DMS114 treated with DMSO at 0.1 percent for 48 hours (cell line): ENCODE results near the gene SGMS1.
"Not testable (repeated sequence)": the region's sequence is repeated elsewhere in the genome, so short reads cannot be mapped to it uniquely, and the experiment has no call there.

ENCODE experiments used
- DNase-seq: peaks from one replicate; lab custom pipeline; 2025; ENCODE audit not compliant: unreplicated experiment; lab: John Stamatoyannopoulos, UW

SGMS1 gene

GRCh38 chr10:50623663-50624412, at the start of gene SGMS1:
SGMS1 (minus strand) TSS chr10:50623956; CDS start chr10:50344114, 279,842 bp downstream.
- peak; percentile 78 for DNase-seq

GRCh38 chr10:50672152-50672551, 48.4 kb upstream of the SGMS1 start:
- not testable (repeated sequence) for DNase-seq

DNA sequence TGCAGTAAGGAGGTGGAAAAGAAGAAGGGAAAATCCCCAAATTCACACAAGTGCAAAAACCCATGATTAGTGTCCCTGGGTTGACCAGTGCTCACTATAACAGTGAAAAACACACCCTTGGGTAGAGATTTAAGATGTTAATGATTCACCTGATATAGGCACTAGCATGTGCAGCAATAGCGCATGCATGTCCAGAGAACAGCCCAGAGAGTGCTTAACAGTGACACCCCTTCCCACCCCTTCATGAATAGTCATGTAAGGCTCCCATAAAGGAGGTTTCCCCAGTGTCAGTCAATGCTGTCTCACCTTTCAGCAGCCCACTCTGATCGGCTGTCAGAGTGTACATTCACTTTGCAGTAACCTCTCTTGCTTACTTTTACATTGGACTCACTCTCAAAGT, 47.9 kb upstream of the SGMS1 start:
- not testable (repeated sequence) for DNase-seq

DNA sequence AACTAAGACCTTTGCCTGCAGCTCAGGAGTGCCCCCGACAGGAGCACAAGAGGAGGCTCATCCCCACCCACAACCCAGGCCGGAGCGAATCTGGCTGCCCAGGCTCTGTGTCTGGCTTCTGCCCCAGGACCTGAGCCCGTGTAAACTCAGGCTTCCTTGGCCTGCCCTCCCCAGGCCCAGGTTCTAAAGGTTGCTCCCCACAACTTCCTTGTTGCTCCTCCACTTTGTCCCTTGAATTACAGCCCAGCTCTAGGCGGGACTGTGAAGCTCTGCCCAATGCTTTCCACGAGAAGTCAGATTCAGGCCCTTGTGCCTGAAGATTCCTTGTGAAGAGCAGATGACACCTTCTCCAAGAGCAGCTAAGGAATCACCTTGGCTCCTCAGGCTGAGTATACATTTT, 46.2 kb upstream of the SGMS1 start:
- not testable (repeated sequence) for DNase-seq

GRCh38 chr10:50667353-50667752, 43.6 kb upstream of the SGMS1 start:
- not testable (repeated sequence) for DNase-seq

DNA sequence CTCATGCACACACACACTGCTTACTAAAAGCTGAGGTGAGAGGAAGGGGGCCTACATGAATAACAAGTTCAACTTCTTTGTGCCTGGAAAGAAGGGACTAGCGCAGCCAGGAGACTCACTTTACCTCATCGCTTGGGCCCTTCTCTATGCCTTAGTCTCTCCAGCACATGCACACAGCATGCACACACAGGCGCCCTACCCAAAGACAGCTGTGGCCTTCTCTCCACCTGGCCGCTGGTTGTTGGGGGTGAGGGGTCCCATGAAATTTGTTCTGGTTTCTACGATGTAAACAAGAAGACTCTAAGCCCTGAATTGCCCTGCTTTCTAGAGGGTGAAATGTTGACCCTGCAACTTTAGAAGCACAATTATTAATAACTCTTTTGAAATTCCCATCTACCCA, 38.7 kb upstream of the SGMS1 start:
- DNase-seq: not testable (repeated sequence)

GRCh38 chr10:50661563-50661962, 37.8 kb upstream of the SGMS1 start:
- not testable (repeated sequence) for DNase-seq

DNA sequence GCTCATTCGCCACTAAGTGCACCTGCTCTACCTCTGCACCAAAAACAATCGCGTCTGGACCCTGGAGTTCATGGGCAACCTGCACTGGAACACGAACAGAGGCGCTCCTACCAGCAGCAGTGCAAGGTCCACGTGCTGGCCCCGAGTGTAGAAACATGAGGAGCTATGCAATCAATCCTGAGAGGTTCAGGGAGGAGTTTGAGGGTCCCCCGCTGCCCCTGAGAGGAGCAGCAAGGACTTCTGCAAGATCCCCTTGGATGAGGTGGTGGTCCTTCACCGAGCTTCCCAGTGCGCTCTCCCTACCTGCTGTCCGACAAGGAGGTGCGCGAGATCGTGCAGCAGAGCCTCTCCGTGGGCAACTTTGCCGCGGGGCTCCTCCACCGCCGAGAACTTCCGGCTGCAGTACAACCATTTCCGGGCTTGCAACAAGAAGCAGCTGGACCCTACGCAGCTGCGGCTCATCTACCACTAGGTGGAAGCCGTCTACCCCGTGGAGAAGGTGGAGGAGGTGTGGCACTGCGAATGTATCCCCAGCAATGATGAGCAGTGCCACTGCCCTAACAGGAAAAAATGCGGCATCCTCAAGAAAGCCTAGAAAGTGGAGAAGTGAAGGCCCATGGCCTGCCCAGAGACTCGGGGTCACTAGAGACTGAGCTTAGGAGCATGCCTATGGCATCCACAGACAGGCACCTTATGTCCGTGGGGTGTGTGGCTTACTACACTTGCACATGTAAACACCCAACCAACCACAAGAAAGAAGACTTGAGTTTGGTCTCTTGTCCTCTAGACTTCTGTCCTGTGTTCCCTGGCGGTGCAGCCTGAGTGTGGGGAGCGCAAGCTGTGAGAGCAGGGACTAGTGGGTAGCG, 36.3 kb upstream of the SGMS1 start:
- DNase-seq: peak; percentile 17

DNA sequence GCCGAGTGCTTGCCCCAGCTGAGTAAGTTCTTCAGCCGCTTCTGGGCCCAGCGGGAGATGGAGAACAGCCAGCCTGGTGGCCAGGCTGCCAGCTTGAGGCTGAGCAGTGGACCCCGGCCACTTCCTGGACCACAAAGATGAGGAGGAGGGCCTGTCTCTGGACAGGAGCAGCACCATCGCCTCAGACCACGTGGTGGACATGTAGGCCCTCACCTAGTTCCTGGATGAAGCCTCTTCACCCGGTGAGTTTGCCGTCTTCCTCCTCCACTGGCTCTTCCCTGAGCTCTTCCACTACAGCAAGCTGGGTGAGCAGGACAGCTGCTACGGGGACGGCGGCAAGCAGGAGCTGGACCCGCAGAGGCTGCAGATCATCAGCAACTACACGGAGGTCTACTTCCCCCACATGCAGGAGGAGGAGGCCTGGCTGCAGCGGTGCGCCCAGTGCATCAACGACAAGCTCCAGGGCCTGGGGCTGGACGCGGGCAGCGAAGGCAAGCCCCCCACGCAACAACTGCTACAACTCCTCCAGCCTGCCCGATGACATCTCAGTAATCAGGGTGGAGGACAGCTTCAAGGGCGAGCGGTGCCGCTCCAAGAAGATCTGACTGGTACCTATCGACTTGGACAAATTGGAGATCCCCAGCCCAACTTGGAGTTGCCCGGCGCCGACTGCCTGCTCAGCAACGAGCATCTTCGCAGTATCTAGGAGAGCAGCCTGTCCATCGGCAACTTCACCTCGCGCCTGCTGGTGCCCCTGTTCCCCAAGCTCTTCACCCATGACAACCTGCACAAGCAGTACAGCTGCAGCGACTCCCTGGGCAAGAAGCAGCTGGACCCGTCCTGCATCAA, 35.5 kb upstream of the SGMS1 start:
- DNase-seq: not testable (repeated sequence)

GRCh38 chr10:50658165-50658564, 34.4 kb upstream of the SGMS1 start:
- no peak for DNase-seq

DNA sequence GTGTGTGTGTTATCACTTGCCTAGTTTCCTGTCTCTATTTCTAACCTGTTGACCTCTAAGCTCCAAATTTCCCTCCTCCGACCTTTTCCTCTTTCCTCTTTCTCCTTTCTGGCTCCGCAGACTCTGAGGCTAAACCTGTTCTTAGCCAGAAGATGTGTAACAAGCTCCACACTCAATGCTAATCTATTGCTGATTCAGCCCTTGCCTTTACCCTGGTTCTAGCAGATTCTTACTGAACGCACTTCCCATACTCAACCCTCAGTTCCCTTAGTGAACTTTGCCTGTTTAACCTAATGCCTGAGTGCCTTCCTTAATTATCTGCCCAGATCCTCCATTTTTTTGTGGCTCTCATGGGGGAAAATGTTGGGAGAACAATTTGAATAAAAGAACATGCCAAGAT, 30.0 kb upstream of the SGMS1 start:
- no peak for DNase-seq

- DNase-seq: no peak
Observed at GRCh38 chr10:50653142-50653541, 29.4 kb upstream of the SGMS1 start.

- DNase-seq: no peak
Observed at GRCh38 chr10:50651808-50652207, 28.1 kb upstream of the SGMS1 start.

GRCh38 chr10:50650481-50650880, 26.7 kb upstream of the SGMS1 start:
- DNase-seq: no peak

GRCh38 chr10:50648935-50649227, 25.1 kb upstream of the SGMS1 start:
- no peak for DNase-seq

- no peak for DNase-seq
Observed at GRCh38 chr10:50648089-50648934, 24.6 kb upstream of the SGMS1 start.

- not testable (repeated sequence) for DNase-seq
Observed at GRCh38 chr10:50647350-50647749, 23.6 kb upstream of the SGMS1 start.

DNA sequence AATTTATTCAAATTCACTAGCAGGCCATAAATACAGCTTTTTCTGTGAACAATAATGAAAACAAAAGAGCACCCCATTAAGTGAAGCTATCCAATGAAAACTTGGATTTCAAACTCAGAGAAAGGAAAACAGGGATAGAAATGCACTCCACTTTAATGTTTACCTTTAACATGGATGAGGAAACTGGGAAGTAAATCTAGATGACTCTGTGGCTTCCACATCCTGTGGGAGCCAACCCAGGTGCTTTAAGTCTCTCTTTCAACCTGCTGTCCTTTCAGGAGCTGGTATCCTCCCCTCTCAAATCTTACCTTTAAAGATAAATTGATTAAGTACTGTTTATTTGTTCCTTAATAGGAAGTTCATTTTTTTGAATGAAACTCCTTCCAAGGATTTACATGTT, 21.5 kb upstream of the SGMS1 start:
- no peak for DNase-seq

- no peak for DNase-seq
Observed at GRCh38 chr10:50641626-50642025, 17.9 kb upstream of the SGMS1 start.

GRCh38 chr10:50640238-50640637, 16.5 kb upstream of the SGMS1 start:
- DNase-seq: no peak
